Activated CD4-positive, CD25-positive, alpha-beta regulatory T cell treated with anti-CD3 and anti-CD28 coated beads, Interleukin-2, amount 50 U/mL, for 16 hours (primary cell): ENCODE data around the gene FHL1.

Experiments
- DNase-seq: peaks from one replicate; pipeline ENCODE4 v3.0.0-alpha.2; 2020; ENCODE audit warnings: low read depth, low spot score

The FHL1 gene

DNA sequence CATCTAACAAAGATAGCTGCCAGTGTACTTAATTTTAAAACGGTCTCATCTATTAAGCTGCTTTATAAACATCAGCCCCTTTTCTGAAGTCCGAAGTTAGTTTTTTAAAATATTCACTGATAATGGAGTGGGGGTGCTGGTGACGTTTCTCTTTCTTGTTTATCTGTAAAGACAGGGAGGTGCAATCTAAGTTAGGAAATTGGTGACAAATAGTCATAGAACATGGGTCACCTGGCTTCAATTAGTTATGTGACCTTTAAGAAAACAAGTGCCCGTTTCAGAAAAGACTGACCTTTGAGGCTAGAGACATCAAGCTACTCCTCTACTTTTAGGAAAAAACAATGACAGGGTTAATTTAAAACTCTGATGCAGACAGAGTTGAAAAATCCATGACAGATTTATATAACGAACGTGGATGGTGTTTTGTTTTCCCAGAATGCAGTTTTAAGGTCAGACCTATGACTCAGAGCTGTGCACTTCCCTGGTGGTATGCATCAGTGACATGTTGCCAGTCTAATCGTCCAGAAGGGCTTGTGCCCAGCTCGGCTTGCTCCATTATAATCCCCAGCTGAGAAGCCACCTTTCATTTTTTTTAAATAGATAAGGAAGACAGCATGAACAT lies 38.2 kb downstream of the FHL1 start:
- no peak for DNase-seq

GRCh38 chrX:136186023-136186413 lies 38.7 kb downstream of the FHL1 start:
- DNase-seq, result no peak

DNA sequence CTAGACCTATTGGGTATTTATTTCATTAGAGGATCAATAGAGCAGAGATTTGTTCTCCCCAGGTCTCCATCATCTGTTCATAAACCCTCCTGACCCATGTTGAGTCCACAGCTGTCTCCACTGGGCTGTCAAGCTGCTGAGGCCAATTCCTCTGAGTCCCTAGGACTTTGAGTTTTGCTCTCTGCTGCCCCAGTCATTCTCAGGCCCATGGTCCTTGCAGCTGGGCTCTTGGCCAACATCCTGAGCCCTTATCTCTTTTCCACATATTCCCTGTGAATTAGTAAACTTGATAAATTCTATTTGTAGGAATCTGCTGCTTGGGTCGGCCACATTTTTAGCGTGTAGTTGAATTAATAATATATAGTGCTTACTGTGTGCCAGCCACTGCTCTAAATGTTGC lies 41.9 kb downstream of the FHL1 start:
- DNase-seq, result no peak

- DNase-seq, result no peak
These were observed 42.8 kb downstream of the FHL1 start for GRCh38 chrX:136190038-136190713.

GRCh38 chrX:136191171-136191570 lies 43.8 kb downstream of the FHL1 start:
- no peak for DNase-seq

GRCh38 chrX:136192135-136192534 lies 44.8 kb downstream of the FHL1 start:
- no peak for DNase-seq

DNA sequence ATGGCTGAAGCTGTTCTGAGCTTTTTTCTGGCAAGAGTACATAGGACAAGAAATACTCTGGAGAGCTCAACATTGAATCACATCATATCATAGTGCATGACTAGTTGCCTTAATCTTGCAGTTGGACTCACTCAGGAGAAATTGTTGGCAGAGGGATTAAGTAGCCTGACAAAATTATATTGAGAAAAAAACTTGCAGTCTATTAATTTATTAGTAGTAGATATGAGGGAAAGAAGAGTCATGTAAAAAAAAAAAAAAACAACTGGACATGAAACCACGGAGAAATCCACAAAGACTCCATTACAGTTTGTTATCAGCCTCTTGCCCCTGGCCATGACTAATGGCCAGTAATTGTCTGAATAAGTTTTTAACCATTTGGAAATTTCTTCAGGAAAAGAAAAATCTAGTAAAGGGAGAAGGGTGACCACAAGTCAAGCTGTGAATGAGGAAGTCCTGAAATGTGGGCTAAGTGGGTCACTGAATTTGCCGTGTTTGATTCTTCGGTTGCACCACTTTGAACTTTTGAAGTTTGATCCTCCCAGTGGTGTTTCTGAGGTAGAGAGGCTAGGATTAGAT lies 45.6 kb downstream of the FHL1 start:
- no peak for DNase-seq

GRCh38 chrX:136193771-136194170 lies 46.4 kb downstream of the FHL1 start:
- DNase-seq, result no peak

DNA sequence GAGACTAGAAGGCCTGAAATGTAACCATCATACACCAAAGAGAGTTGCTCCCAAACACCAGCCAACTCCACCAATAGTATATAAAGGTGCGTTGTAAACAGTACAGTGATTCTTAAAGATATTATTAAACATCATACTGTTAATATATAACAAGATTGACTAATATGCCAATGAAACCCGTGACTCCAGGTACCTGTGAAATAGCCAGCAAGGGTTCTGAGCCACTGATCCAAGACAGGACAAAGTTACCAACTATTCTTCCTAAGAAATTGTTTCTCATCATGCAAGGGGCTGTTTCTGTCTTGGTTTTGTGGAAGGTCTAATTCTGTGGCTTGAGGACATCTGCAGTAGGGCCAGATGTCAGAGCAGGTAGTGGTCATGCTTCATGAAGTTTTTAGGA lies 47.2 kb downstream of the FHL1 start:
- DNase-seq, result no peak

GRCh38 chrX:136195247-136195646 lies 47.9 kb downstream of the FHL1 start:
- no peak for DNase-seq

DNA sequence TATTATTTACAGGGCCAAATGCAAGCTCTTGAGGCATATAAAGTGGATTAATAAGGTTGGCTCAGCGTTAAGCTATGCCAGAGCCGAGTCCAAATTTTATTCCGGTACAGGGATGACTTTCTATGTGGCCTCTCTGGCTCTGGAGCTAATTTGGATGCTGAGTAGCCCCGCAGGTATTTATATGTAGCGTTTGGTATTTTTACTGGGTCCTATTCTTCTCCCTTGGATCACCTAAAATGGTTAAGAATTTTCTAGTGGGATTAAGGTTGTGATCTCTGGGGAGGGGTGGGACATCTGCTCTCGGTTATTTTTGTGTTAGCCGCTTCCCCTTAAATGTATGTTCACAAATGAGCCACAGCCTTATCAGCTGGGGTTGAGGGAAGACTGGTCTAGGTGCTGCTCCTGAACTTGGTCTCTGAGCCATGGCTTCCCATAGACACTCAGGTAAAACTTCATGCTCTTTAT lies 49.4 kb downstream of the FHL1 start:
- no peak for DNase-seq

DNA sequence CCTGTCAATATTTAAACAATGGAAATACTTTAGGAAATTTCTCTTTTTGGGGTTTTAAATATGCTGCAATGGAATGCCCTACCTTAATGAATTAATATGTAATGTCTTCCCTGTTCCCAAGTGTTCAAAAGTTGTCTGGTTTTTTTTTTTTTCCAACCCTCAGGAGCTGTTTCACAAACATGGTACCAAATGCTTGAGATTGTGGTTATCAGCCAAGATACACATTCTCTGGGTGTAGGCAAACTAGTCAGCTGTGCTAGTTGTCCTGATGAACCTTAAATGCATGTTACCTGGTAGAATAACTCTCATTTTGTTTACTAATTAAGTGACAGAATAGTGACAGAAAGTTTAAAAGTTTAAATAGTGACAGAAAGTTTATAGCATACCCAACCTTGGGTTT lies 50.7 kb downstream of the FHL1 start:
- DNase-seq, result no peak

GRCh38 chrX:136198678-136199243 lies 51.4 kb downstream of the FHL1 start:
- DNase-seq, result no peak

DNA sequence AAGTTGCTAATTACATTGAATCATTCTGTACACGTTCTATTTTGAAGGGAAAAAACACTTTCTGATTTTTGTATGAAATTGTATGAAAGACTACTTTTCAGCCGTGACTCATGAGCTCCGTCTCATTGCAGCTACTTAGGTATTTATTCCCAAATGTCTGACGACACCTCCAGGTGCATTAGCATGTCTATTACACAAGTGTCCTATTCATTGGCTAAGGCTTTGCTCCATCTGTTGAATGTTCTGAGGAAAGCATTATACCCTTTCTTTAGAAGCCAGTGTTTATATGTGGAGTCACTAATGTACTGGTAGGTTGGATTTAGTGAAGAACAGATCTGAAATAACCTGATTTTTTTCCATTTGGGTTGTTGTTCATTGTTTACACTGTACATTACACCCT lies 52.0 kb downstream of the FHL1 start:
- DNase-seq, result no peak

DNA sequence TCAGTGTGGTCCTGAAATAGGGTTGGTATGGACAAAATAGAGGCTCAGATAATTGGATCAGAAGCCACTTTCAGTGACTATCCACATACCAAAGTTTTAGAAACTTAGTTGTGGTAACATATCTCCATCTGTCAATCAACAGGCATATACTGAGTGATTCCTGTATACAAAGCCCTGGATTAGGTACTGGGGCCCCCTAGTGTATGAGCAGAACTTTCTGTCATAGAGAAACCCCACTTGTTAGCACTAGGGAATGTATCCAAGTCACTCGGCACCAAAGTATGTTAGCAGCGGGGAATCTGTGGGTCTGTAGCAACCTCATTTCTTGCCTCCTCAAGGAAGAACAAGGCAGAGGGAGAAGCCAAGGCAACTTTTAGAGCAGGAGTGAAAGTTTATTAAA lies 53.1 kb downstream of the FHL1 start:
- no peak for DNase-seq

GRCh38 chrX:136201601-136202000 lies 54.3 kb downstream of the FHL1 start:
- DNase-seq, result no peak

DNA sequence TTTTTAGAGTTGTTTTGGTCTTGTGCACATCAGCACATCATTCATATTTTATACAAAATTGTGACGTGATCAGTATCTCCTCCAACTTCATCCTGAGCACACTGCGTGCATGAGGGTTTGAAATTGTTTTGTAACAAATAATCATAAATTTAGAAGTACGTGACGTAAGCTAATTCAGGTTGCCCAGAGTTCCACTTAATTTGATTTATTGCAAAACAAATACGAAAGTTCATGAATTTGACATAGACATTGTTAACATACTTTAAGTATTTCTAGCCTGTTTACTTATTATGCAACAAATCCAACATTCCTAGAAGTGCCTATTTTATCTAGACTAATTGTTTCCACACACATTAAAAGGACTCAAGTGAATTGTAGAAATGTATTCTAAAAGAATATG lies 55.6 kb downstream of the FHL1 start:
- no peak for DNase-seq

- DNase-seq, result no peak
These were observed 56.1 kb downstream of the FHL1 start for GRCh38 chrX:136203438-136203837.

- DNase-seq, result no peak
These were observed 56.6 kb downstream of the FHL1 start for GRCh38 chrX:136203951-136204350.

GRCh38 chrX:136204571-136204970 lies 57.2 kb downstream of the FHL1 start:
- DNase-seq, result no peak

DNA sequence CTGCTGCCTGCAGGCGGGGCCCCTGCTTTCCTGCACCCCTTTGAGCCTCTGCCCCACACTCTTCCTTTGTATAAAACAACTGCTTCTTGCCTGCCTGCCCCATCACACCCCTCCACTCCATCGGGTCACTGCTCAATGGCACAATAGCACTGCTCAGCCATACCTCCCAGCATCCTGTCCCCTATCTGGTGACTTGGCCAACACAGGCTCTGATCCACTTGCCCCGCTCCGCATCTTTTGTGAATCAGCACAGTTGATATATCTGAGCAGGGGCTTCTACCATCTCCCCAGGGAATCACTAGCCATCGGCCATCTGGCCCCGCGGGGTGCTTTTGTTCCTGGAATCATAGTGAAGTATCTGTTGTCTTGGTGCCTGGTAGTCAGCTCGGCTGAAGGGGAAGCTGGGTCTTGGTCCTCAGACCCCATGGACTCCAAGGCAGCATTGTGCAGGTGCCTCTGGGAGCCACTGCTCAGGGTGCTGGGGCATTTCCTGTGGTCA lies 58.6 kb downstream of the FHL1 start:
- no peak for DNase-seq

DNA sequence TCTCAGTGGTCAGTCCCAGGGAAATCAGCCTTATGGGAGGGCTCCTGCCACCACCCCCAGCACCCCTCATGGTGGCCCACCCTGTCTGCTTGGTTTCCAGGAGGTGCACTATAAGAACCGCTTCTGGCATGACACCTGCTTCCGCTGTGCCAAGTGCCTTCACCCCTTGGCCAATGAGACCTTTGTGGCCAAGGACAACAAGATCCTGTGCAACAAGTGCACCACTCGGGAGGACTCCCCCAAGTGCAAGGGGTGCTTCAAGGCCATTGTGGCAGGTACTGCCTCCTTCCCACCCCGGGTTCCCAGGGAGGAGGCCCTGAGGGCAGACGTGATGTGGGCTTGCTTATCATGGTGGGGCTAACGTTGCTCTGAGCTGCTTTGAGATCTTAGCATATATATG lies 59.6 kb downstream of the FHL1 start:
- no peak for DNase-seq

DNA sequence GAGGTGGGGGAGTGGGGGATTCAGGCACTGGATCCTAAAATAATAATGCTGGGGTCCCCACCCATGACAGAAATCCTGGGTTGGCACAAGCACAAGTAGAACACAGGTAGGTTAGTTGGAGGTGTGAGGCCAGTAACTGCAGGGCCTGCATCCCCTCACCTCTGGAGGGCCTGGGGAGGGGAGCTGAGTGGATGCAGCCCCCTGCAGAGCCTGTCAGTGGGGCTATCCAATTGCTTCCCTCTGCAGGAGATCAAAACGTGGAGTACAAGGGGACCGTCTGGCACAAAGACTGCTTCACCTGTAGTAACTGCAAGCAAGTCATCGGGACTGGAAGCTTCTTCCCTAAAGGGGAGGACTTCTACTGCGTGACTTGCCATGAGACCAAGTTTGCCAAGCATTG lies 60.2 kb downstream of the FHL1 start:
- DNase-seq, result no peak
